ENCODE data around the gene CELSR3.

CELSR3 gene

DNA sequence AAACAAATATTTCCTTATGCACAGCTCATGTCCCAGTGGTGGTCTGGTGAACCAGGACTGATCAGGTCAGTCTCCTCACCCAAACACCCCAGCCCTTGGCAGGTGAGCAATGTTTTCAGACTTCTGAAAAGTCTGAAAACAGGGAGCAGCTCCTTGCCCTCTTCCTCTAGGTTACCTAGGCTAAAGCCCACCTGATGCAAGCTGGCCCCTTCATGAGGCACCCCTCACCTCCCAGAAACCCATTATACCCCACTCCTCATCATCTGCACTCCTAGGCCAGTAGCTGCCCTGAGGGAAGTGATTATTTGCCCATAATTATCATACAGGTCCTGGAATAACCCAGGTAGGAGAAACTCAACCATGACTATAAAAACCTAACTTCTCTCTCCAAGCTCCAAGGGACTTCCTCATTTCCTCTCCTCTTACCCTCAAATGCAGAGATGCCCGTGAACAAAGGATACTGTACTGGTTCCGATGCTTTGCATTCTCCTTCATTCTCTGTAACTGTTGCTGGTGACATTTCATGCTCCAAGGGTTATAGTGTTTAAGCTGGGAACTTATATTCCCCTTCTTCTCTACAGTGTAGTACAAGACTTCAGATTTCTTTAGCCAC, 28.3 kb upstream of the CELSR3 start:
- H3K4me1 Mint-ChIP-seq = peaks cover 10% of the 10 kb centered on the region
- H3K36me3 Mint-ChIP-seq = peaks cover 94% of the 10 kb centered on the region
- peak overlapping the region; percentile 58 for H3K27ac Mint-ChIP-seq
- ATAC-seq = no peak
- DNase-seq (ENCODE audit: low spot score in 2 of 2) = no peak
- H3K9me3 Mint-ChIP-seq = no peaks in the 10 kb centered on the region
- H3K4me3 Mint-ChIP-seq = no peak overlapping the region

DNA sequence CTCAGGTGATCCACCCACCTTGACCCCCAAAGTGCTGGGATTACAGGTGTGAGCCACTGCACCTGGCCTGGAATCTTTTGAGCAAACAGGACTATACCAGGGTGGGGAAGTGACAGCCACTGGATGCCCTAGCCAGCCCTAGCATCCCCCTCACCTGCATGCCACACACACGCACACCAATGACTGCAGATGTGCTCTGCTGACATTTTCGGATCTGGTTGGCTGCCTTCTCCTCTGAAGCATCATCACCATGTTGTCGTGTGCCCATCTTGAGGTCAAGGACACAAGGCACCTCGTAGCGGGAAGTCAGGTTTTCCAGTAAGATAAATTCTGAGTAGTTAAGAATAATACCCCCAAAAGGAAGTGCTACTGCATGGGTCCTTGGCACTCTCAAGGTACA, 26.7 kb upstream of the CELSR3 start:
- ATAC-seq (no peak), DNase-seq (ENCODE audit: low spot score in 2 of 2) (no peak)
- peaks cover 78% of the 10 kb centered on the region for H3K36me3 Mint-ChIP-seq
- no peak overlapping the region for H3K4me3 Mint-ChIP-seq
- peaks cover 20% of the 10 kb centered on the region for H3K4me1 Mint-ChIP-seq
- H3K27ac Mint-ChIP-seq = peak overlapping the region; percentile 45
- no peaks in the 10 kb centered on the region for H3K9me3 Mint-ChIP-seq

DNA sequence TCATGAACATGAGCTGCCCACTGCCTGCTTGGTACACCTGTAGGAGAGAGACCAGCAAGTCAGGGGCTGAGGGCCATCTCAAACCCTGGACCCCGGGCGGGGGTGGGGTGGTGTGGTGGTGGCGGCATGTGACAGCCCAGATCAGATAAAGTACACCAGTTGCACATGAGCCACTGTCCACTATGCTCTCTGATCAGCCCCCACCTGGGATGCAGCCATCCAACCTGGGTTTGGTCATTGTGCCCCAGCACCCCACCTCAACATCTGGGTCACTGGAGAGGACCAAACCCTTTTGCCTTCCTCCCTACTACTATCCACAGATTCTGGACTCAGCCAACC, 26.0 kb upstream of the CELSR3 start:
- Mint-ChIP-seq H3K4me1 (peaks cover 26% of the 10 kb centered on the region), H3K36me3 (peaks cover 72% of the 10 kb centered on the region)
- no peak for ATAC-seq

DNA sequence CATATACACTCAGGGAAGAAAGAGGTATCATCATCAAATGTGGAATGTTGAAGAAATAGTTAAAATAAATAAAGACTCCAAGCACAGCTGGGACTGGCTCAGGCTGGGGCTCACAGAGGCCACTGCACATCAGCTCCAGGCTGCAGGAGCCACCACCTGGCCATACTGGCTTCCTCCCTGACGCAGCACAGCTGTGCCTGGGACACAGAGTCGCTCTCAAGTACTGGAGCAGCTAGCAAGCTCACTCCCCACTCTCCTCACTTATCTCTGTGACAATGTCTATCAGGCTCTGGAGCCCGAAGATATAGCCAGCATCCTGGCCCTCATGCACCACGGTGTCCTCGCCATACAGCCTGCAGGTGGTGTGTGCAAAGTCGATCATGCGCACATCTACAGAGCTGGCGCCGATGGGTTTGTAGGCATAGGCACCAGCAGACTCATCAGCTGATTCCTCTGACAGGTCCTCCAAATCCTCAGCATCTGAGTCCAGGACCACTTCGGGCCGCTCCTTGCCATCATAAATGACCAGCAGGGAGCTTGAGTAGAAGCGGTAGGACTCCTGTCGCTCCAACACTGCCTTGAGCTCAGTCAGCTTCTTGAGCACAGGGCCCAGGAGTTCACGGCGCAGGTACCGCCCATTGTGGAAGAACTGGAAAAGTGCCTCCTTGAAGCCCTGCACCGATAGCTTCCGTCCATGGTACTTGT, 25.5 kb upstream of the CELSR3 start:
- Mint-ChIP-seq H3K9me3 (no peaks in the 10 kb centered on the region), H3K36me3 (peaks cover 66% of the 10 kb centered on the region), H3K4me3 (no peak overlapping the region), H3K27ac (no peak overlapping the region), H3K4me1 (peaks cover 32% of the 10 kb centered on the region)
- ATAC-seq (no peak), DNase-seq (ENCODE audit: low spot score in 2 of 2) (no peak)

More for the DNA sequence above, 26.0 kb upstream of the CELSR3 start:
- no peak overlapping the region for H3K4me3 Mint-ChIP-seq
- DNase-seq (ENCODE audit: low spot score in 2 of 2) = no peak
- H3K27ac Mint-ChIP-seq = no peak overlapping the region
- no peaks in the 10 kb centered on the region for H3K9me3 Mint-ChIP-seq

DNA sequence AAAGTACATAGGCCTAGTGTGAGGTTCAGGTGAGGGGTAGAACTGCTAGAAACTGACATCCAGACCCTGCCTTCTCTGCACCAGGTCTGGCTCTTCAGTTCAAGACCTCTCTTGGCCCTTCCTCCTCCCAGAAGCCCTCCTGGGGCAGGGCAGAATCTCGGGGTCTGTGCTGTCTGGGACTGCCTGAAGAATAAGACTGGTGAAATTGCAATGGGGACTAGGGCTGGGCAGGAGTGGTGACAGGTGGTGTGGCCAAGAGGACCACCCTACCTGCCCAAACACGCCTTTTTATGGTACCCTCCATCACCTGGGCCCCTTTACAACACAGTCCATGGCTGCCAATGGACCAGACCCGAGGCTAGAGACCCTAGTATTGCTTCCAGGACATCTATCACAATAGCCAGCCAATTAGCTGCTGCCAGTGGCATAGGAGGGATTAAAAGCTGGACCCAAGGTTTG, 24.6 kb upstream of the CELSR3 start:
- DNase-seq (ENCODE audit: low spot score in 2 of 2) = peak in 1 of 2 donors; percentile 48
- Mint-ChIP-seq H3K4me1 (peaks cover 39% of the 10 kb centered on the region), H3K4me3 (no peak overlapping the region), H3K27ac (no peak overlapping the region), H3K9me3 (no peaks in the 10 kb centered on the region), H3K36me3 (peaks cover 62% of the 10 kb centered on the region)
- no peak for ATAC-seq

DNA sequence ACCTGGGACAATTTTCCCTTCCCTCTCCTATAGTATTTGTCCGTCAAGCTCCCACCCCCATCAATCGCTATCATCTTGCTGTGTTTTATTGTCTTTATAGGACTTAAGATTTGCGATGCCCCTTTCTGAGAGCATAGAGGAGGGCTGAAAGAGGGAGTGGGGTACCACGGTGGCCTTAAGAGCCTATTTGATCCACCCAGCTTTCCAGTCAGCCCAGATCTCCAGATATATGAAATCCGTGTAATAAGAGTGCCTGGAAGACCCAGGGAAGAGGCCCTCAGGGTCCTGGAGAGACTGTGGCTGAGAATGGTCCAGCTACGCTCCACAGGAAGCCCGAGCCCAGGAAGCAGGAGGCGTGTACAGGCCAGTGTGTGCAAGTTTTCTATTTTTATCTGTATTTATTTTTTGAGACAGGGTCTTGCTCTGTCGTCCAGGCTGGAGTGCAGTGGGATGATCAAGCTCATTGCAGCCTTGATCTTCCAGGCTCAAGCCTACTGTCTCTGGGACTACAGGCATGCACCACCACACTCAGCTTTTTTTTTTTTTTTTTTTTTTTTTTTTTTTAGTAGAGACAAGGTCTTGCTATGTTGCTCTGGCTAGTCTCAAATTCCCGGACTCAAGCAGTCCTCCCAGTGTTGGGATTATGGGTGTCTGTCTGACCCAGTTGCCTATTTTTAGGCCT, 24.0 kb upstream of the CELSR3 start:
- Mint-ChIP-seq H3K36me3 (peaks cover 59% of the 10 kb centered on the region), H3K9me3 (no peaks in the 10 kb centered on the region), H3K27ac (peak overlapping the region; percentile 90), H3K4me1 (peaks cover 39% of the 10 kb centered on the region), H3K4me3 (peak overlapping the region; percentile 78)
- DNase-seq (ENCODE audit: low spot score in 2 of 2) (no peak), ATAC-seq (no peak)

DNA sequence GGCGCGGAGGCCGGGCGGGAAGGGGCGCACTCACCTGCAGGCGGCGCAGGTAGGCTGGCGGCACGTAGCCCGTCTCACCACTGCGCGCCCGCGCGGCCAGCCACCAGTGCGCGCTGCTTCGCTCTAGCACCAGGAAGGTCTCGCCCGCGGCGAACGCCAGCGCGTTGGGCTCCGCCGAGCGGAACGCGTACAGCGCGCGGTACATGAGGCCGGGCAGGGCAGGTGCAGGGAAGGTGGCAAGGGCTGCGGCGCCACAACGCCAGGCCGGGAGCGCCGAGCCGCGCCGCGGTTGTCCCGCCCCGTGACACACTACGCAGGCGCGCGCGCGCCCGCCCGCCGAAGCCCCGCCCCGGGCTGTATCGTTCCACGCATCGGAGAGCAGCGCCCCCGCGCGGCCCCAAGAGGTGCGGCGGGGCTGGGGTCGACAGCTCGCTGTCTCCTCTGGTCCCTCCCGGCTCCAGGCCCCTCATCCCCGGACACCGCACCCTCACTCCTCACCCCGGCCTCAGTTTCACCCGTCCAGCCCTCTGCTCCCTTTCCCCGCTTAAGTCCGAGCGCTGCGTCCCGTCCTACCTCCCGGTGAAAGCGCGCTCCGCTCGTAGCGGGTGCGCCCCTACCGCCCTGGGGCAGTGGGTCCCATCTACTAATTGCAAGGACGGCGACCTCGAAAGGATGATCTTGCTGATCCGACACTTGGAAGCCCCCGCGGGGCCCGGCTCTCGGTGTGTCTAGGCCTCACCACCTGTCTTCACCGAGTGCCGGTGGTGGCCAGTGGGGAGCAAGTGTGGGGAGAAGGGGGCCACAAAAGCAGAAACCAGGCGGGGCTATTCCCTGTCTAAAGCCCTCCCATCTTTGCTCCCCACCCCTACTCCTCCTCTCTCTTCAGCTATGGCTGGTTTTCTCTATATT, 23.2 kb upstream of the CELSR3 start, which contains the start of gene NCKIPSD:
NCKIPSD (minus strand) TSS at position 313 of the 909 bp plus-strand sequence; CDS start at position 205, 108 bp downstream.
- ATAC-seq = peak; percentile 89
- peak within 1 kb of the TSS; percentile 78 for H3K4me3 Mint-ChIP-seq
- peaks cover 42% of the 10 kb centered on the region for H3K4me1 Mint-ChIP-seq
- DNase-seq (ENCODE audit: low spot score in 2 of 2) = peak; percentile 89 to 94
- H3K27ac Mint-ChIP-seq = peak within 1 kb of the TSS; percentile 90
- peaks cover 54% of the 10 kb centered on the region for H3K36me3 Mint-ChIP-seq
- no peaks in the 10 kb centered on the region for H3K9me3 Mint-ChIP-seq

DNA sequence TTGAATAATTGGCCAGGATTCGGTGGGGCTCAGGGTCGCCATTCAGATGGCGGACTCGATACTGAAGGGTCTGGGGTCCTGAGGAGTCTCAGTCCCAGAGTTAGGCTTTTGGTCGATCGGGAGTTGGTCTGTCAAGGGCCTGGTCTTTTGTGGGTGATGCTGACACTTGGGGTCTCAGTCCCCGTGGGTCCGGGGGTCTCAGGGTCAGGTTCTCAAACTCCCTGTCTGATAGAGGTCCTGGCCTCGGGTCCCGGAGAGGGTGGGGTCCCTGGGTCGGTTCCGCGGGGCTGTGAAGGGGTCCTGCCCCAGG, 22.6 kb upstream of the CELSR3 start:
- Mint-ChIP-seq H3K27ac (peak overlapping the region; percentile 90), H3K36me3 (peaks cover 54% of the 10 kb centered on the region), H3K9me3 (no peaks in the 10 kb centered on the region), H3K4me3 (peak overlapping the region; percentile 78), H3K4me1 (peaks cover 48% of the 10 kb centered on the region)
- DNase-seq (ENCODE audit: low spot score in 2 of 2) = no peak
- ATAC-seq = no peak

DNA sequence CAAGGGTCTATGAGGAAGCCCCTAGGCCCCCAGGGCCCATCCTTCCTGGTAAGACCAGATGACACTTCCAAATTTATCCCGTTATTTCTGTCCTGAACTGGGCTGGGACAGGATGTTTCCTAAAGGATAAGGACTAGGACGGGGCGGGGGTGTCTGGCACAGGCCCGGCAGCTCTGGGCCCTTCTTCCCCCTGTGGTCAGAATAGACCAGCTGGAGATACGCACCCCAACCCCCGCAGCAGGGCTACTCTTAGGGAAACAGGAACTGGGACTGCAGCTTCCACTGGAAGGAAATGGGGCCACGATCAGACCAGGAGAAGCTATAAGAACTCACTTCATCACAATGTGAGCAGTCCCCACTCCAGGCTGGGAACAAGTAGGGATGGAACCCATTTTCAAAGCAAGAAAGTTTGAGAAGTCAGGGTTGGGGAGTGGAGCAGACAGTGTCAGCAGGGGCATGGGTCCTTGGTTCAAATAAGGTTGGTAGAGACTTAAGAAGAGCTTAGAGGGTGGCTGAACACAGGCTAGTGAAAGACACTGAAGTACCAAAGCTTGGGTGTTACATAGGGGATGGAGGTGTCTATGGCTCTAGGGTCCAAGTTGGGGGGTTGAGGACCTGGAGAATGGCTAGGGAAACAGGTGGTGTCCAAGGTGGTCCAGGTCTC, 21.9 kb upstream of the CELSR3 start:
- DNase-seq (ENCODE audit: low spot score in 2 of 2) (peak in 1 of 2 donors; percentile 52), ATAC-seq (no peak)
- Mint-ChIP-seq H3K36me3 (peaks cover 50% of the 10 kb centered on the region), H3K27ac (peak overlapping the region; percentile 90), H3K9me3 (no peaks in the 10 kb centered on the region), H3K4me1 (peaks cover 49% of the 10 kb centered on the region), H3K4me3 (peak overlapping the region; percentile 78)

DNA sequence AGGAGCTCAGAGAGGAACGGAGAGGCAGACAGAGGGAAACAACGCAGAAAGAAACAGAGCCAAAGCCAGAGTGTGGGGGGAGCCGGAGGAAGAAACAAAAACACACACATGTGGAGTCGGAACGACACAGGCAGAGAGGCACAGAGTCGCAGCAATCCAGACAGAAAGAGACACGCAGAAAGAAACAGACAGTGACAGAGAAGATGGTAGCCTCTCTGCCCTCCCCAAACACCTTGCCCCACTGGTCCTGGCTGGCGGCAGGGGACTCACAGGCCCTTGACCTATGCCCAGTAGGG, 21.3 kb upstream of the CELSR3 start:
- DNase-seq (ENCODE audit: low spot score in 2 of 2) (no peak), ATAC-seq (no peak)
- Mint-ChIP-seq H3K4me1 (peaks cover 49% of the 10 kb centered on the region), H3K27ac (peak overlapping the region; percentile 90), H3K36me3 (peaks cover 47% of the 10 kb centered on the region), H3K9me3 (no peaks in the 10 kb centered on the region), H3K4me3 (peak overlapping the region; percentile 78)

DNA sequence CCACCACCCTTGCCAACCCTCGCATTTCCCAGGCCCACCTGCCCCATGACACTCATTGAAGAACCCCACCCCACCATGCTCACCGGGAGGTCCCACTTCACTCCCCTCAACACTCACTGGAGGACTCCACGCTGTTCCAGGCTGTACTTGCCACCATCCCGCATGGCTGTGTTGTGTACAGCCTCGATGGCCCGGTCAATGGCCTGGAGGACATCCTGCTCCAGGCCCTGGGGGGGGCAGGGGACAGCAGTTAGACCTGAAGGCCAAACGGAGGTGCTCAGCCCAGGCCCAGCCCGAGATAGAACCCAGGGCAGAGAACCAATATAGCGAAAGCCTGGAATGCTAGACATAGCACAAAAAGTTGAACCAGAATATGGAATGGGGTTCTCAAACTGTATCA, 20.1 kb upstream of the CELSR3 start:
- ATAC-seq = no peak
- no peak overlapping the region for H3K27ac Mint-ChIP-seq
- H3K9me3 Mint-ChIP-seq = no peaks in the 10 kb centered on the region
- H3K36me3 Mint-ChIP-seq = peaks cover 43% of the 10 kb centered on the region
- no peak for DNase-seq (ENCODE audit: low spot score in 2 of 2)
- H3K4me3 Mint-ChIP-seq = no peak overlapping the region
- H3K4me1 Mint-ChIP-seq = peaks cover 49% of the 10 kb centered on the region

DNA sequence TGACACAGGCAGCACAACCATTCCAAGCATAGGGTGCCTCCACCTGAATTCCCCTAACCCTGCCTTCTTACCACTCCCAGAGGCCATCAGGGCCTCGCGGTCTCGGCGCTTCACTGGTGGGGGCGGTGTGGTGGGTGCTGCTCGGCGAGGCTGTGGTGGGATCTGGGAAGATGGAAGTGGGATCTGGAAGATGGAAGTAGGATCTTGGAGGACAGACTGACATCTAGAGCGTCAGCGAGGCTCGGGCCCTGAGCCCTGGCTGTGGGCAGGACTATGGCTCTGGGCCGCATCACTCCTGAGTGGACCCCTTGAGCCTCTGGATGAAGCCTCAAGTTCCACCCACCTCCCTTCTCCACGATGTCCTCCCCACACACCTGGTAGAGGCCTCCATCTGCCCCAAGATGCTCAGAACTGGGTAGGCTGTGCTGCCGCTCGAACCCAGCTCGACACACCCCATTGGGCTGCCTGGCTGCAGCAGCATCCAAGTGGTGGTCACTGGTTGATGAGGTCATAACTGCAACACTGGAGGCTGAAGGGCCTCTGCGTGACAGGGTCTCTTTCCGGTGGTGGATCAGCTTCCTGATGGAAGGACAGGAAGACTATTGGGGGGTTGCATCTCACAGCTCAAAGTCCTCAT, 19.4 kb upstream of the CELSR3 start:
- Mint-ChIP-seq H3K4me1 (peaks cover 49% of the 10 kb centered on the region), H3K36me3 (peaks cover 44% of the 10 kb centered on the region), H3K4me3 (no peak overlapping the region), H3K27ac (no peak overlapping the region), H3K9me3 (no peaks in the 10 kb centered on the region)
- ATAC-seq (no peak), DNase-seq (ENCODE audit: low spot score in 2 of 2) (no peak)

DNA sequence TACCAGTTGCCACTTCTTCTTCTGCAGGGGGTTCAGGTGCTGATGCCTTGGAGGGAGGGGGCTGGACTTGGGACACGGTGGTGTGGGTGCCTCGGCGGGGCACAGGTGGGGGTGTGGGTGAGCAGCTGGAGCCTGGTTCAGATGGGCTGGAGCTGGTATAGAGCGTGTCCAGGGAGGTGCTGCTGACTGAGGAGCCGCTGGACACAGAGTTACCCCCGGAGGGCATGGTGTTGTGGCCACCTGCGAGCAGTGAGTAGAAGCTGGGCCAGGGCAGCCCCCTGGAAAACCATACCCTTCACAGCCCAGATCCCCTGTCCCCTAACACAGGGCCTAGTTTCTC, 18.8 kb upstream of the CELSR3 start:
- Mint-ChIP-seq H3K4me1 (peaks cover 45% of the 10 kb centered on the region), H3K9me3 (no peaks in the 10 kb centered on the region), H3K4me3 (no peak overlapping the region), H3K36me3 (peaks cover 47% of the 10 kb centered on the region), H3K27ac (no peak overlapping the region)
- DNase-seq (ENCODE audit: low spot score in 2 of 2) = no peak
- ATAC-seq = no peak

DNA sequence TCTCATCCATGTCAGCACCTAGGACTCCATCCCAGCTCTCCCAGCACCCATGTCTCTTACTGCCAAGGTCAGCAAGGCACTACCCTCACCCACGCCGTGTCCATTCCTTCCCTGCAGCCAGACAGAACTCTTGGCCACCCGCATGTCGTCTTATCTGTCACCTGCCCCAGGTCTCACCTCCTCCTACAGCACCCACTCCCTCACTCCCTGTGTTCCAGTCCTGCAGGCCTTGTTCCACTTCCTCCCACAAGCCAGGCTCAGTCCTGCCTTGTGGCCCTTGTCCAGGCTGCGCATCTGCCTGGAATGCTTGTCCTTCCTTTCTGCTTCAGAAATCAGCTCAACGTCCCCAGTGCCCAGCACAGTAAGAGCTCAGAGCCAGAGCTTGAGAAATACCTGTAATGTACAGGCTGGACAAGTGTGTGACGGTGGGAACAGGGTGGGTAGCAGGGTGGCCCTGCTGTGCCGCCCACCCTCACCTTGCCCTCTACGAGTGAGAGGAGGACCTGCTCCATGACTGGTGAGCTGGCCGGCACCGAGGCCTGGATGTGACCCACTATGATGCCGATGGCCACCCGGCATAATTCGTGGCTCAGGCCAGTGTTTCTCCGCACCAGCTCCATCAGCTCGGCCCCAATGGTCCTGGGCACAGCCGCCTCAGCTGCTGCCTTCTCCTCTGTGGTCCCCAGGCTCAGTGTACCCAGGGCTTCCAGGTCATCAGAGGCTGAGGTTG, 18.3 kb upstream of the CELSR3 start:
- Mint-ChIP-seq H3K36me3 (peaks cover 49% of the 10 kb centered on the region), H3K27ac (peak overlapping the region; percentile 75), H3K4me1 (peaks cover 39% of the 10 kb centered on the region), H3K9me3 (no peaks in the 10 kb centered on the region), H3K4me3 (no peak overlapping the region)
- ATAC-seq (no peak), DNase-seq (ENCODE audit: low spot score in 2 of 2) (no peak)

All from stimulated activated effector memory CD8-positive, alpha-beta T cell treated with anti-CD3 and anti-CD28 coated beads, Interleukin-12 subunit alpha, Interleukin-12 subunit beta, amount 100 ng/mL, for 72 hours (primary cell).